ENCODE data around the gene SYTL3.

The SYTL3 gene

GRCh38 chr6:158758451-158758860, 108.6 kb downstream of the SYTL3 start:
- peaks cover 0 to 5% (median 0%) of the 10 kb centered on the region in 4 experiments for H3K36me3 ChIP-seq (ENCODE audit: control insufficient read depth in 4 of 4, insufficient read depth in 4 of 4, low read length in 3 of 4)
- no peaks in the 10 kb centered on the region for H3K4me1 ChIP-seq (ENCODE audit: control extremely low read depth in 1 of 4, control insufficient read depth in 4 of 4, insufficient read depth in 4 of 4, low read length in 3 of 4)
- ChIA-PET POLR2A (interaction anchor here (0.6 kb wide), 1 partner anchor 908 kb away, joined by 4 read pairs; no protein-coding TSS in a partner anchor), CTCF (interaction anchor here (1.4 to 2.1 kb wide), 2 partner anchors 13 to 55 kb away, joined by 5 read pairs; no protein-coding TSS in a partner anchor)
- DNase-seq, result no peak
- H3K27me3 ChIP-seq (replicated peaks in 2 of 5; ENCODE audit: control insufficient read depth in 4 of 5, insufficient read depth in 5 of 5, low read length in 4 of 5), result no peaks in the 10 kb centered on the region
- WGBS (ENCODE audit: insufficient coverage), result 94% methylated on average over 9 of the region's 9 CpGs
- no peaks in the 10 kb centered on the region for H3K9me3 ChIP-seq (ENCODE audit: control extremely low read depth in 1 of 5, control insufficient read depth in 4 of 5, insufficient read depth in 2 of 5, low read depth in 1 of 5, low read length in 4 of 5)
- H3K4me3 ChIP-seq (ENCODE audit: control insufficient read depth in 1 of 7, extremely low read depth in 1 of 7, insufficient read depth in 4 of 7, low read depth in 2 of 7, low read length in 6 of 7), result no peak overlapping the region
- no peak overlapping the region for H3K27ac ChIP-seq (ENCODE audit: insufficient read depth in 1 of 2, low read depth in 1 of 2, low read length in 2 of 2, poor library complexity in 1 of 2, severe bottlenecking in 2 of 2)

DNA sequence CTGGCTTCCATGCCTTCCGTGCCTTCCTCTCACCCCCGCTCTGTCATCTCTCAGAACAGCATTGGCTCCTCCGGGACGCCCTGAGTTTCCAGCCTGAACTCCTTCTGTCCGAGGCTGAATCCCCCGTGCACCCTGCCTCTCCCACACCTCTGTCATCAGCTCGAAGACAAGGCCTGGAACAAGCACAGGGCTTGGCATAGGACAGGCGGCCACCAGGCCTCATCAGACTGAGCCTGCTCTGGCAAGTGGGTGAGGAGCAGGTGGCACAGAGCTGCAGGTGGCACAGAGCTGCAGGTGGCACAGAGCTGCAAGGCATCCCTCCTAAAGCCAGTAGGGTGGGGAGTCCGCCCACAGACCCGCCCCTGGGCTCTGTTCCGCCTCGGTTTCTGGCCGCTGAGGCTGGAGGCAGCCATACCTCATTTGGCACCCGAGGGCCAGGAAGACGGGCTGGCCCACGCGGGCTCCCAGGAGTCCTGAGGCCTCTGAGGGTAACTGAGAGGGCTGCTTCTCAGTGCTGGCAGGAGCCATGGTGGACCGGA, 109.2 kb downstream of the SYTL3 start:
- Histone ChIP-seq H3K36me3 (ENCODE audit: control insufficient read depth in 4 of 4, insufficient read depth in 4 of 4, low read length in 3 of 4) (peaks cover 0 to 5% (median under 1%) of the 10 kb centered on the region in 4 experiments), H3K4me3 (ENCODE audit: control insufficient read depth in 1 of 7, extremely low read depth in 1 of 7, insufficient read depth in 4 of 7, low read depth in 2 of 7, low read length in 6 of 7) (no peak overlapping the region), H3K4me1 (ENCODE audit: control extremely low read depth in 1 of 4, control insufficient read depth in 4 of 4, insufficient read depth in 4 of 4, low read length in 3 of 4) (no peaks in the 10 kb centered on the region), H3K27ac (ENCODE audit: insufficient read depth in 1 of 2, low read depth in 1 of 2, low read length in 2 of 2, poor library complexity in 1 of 2, severe bottlenecking in 2 of 2) (no peak overlapping the region), H3K27me3 (replicated peaks in 2 of 5; ENCODE audit: control insufficient read depth in 4 of 5, insufficient read depth in 5 of 5, low read length in 4 of 5) (no peaks in the 10 kb centered on the region), H3K9me3 (ENCODE audit: control extremely low read depth in 1 of 5, control insufficient read depth in 4 of 5, insufficient read depth in 2 of 5, low read depth in 1 of 5, low read length in 4 of 5) (no peaks in the 10 kb centered on the region)
- no peak for DNase-seq
- 97% methylated on average over 17 of the region's 18 CpGs for WGBS (ENCODE audit: insufficient coverage)
- CTCF ChIA-PET, result interaction anchor here (1.4 kb wide), 1 partner anchor 12 kb away, joined by 5 read pairs; no protein-coding TSS in a partner anchor
- POLR2A ChIA-PET, result interaction anchor here (0.6 kb wide), 1 partner anchor 908 kb away, joined by 4 read pairs; no protein-coding TSS in a partner anchor

- CTCF ChIA-PET, result interaction anchor here (0.7 to 1.0 kb wide), 2 partner anchors 9 to 15 kb away, joined by 3 read pairs; no protein-coding TSS in a partner anchor
- DNase-seq, result no peak
- peaks cover 3 to 9% (median 6%) of the 10 kb centered on the region in 4 experiments for H3K36me3 ChIP-seq (ENCODE audit: control insufficient read depth in 4 of 4, insufficient read depth in 4 of 4, low read length in 3 of 4)
- H3K27ac ChIP-seq (ENCODE audit: insufficient read depth in 1 of 2, low read depth in 1 of 2, low read length in 2 of 2, poor library complexity in 1 of 2, severe bottlenecking in 2 of 2), result no peak overlapping the region
- no peak overlapping the region for H3K4me3 ChIP-seq (ENCODE audit: control insufficient read depth in 1 of 7, extremely low read depth in 1 of 7, insufficient read depth in 4 of 7, low read depth in 2 of 7, low read length in 6 of 7)
- H3K4me1 ChIP-seq (ENCODE audit: control extremely low read depth in 1 of 4, control insufficient read depth in 4 of 4, insufficient read depth in 4 of 4, low read length in 3 of 4), result no peaks in the 10 kb centered on the region
- H3K9me3 ChIP-seq (ENCODE audit: control extremely low read depth in 1 of 5, control insufficient read depth in 4 of 5, insufficient read depth in 2 of 5, low read depth in 1 of 5, low read length in 4 of 5), result no peaks in the 10 kb centered on the region
- H3K27me3 ChIP-seq (replicated peaks in 2 of 5; ENCODE audit: control insufficient read depth in 4 of 5, insufficient read depth in 5 of 5, low read length in 4 of 5), result no peaks in the 10 kb centered on the region
- WGBS (ENCODE audit: insufficient coverage), result 93% methylated on average over 6 of the region's 7 CpGs
- POLR2A ChIA-PET, result no interaction called here
Observed at GRCh38 chr6:158759966-158760617, 110.2 kb downstream of the SYTL3 start.

- 93% methylated on average over 13 of the region's 17 CpGs for WGBS (ENCODE audit: insufficient coverage)
- ChIA-PET POLR2A (no interaction called here), CTCF (interaction anchor here (0.7 to 1.0 kb wide), 2 partner anchors 8 to 16 kb away, joined by 3 read pairs; no protein-coding TSS in a partner anchor)
- no peaks in the 10 kb centered on the region for H3K9me3 ChIP-seq (ENCODE audit: control extremely low read depth in 1 of 5, control insufficient read depth in 4 of 5, insufficient read depth in 2 of 5, low read depth in 1 of 5, low read length in 4 of 5)
- no peak overlapping the region for H3K27ac ChIP-seq (ENCODE audit: insufficient read depth in 1 of 2, low read depth in 1 of 2, low read length in 2 of 2, poor library complexity in 1 of 2, severe bottlenecking in 2 of 2)
- no peak overlapping the region for H3K4me3 ChIP-seq (ENCODE audit: control insufficient read depth in 1 of 7, extremely low read depth in 1 of 7, insufficient read depth in 4 of 7, low read depth in 2 of 7, low read length in 6 of 7)
- no peak for DNase-seq
- no peaks in the 10 kb centered on the region for H3K4me1 ChIP-seq (ENCODE audit: control extremely low read depth in 1 of 4, control insufficient read depth in 4 of 4, insufficient read depth in 4 of 4, low read length in 3 of 4)
- peaks cover 5 to 16% (median 9%) of the 10 kb centered on the region in 4 experiments for H3K36me3 ChIP-seq (ENCODE audit: control insufficient read depth in 4 of 4, insufficient read depth in 4 of 4, low read length in 3 of 4)
- H3K27me3 ChIP-seq (replicated peaks in 2 of 5; ENCODE audit: control insufficient read depth in 4 of 5, insufficient read depth in 5 of 5, low read length in 4 of 5), result no peaks in the 10 kb centered on the region
Observed at GRCh38 chr6:158760618-158761250, 110.9 kb downstream of the SYTL3 start.

- CTCF ChIA-PET, result interaction anchor here (1.5 kb wide), 1 partner anchor 40 kb away, joined by 3 read pairs; no protein-coding TSS in a partner anchor
- Histone ChIP-seq H3K36me3 (ENCODE audit: control insufficient read depth in 4 of 4, insufficient read depth in 4 of 4, low read length in 3 of 4) (peaks cover 8 to 26% (median 16%) of the 10 kb centered on the region in 4 experiments), H3K4me3 (ENCODE audit: control insufficient read depth in 1 of 7, extremely low read depth in 1 of 7, insufficient read depth in 4 of 7, low read depth in 2 of 7, low read length in 6 of 7) (no peak overlapping the region), H3K4me1 (ENCODE audit: control extremely low read depth in 1 of 4, control insufficient read depth in 4 of 4, insufficient read depth in 4 of 4, low read length in 3 of 4) (no peaks in the 10 kb centered on the region), H3K27me3 (replicated peaks in 2 of 5; ENCODE audit: control insufficient read depth in 4 of 5, insufficient read depth in 5 of 5, low read length in 4 of 5) (no peaks in the 10 kb centered on the region), H3K27ac (ENCODE audit: insufficient read depth in 1 of 2, low read depth in 1 of 2, low read length in 2 of 2, poor library complexity in 1 of 2, severe bottlenecking in 2 of 2) (no peak overlapping the region), H3K9me3 (ENCODE audit: control extremely low read depth in 1 of 5, control insufficient read depth in 4 of 5, insufficient read depth in 2 of 5, low read depth in 1 of 5, low read length in 4 of 5) (no peaks in the 10 kb centered on the region)
- POLR2A ChIA-PET, result no interaction called here
- no peak for DNase-seq
- 100% methylated on average over 9 of the region's 10 CpGs for WGBS (ENCODE audit: insufficient coverage)
Observed at GRCh38 chr6:158761746-158762145, 111.9 kb downstream of the SYTL3 start.

- WGBS (ENCODE audit: insufficient coverage), result 94% methylated on average over 5 of the region's 12 CpGs
- no peak overlapping the region for H3K4me3 ChIP-seq (ENCODE audit: control insufficient read depth in 1 of 7, extremely low read depth in 1 of 7, insufficient read depth in 4 of 7, low read depth in 2 of 7, low read length in 6 of 7)
- DNase-seq, result peak in 1 of 3 donors; percentile 15
- peaks cover 10 to 37% (median 25%) of the 10 kb centered on the region in 4 experiments for H3K36me3 ChIP-seq (ENCODE audit: control insufficient read depth in 4 of 4, insufficient read depth in 4 of 4, low read length in 3 of 4)
- POLR2A ChIA-PET, result interaction anchor here (0.6 kb wide), 1 partner anchor 87 kb away, joined by 4 read pairs; no protein-coding TSS in a partner anchor
- no peaks in the 10 kb centered on the region for H3K4me1 ChIP-seq (ENCODE audit: control extremely low read depth in 1 of 4, control insufficient read depth in 4 of 4, insufficient read depth in 4 of 4, low read length in 3 of 4)
- no peaks in the 10 kb centered on the region for H3K27me3 ChIP-seq (replicated peaks in 2 of 5; ENCODE audit: control insufficient read depth in 4 of 5, insufficient read depth in 5 of 5, low read length in 4 of 5)
- H3K27ac ChIP-seq (ENCODE audit: insufficient read depth in 1 of 2, low read depth in 1 of 2, low read length in 2 of 2, poor library complexity in 1 of 2, severe bottlenecking in 2 of 2), result no peak overlapping the region
- no peaks in the 10 kb centered on the region for H3K9me3 ChIP-seq (ENCODE audit: control extremely low read depth in 1 of 5, control insufficient read depth in 4 of 5, insufficient read depth in 2 of 5, low read depth in 1 of 5, low read length in 4 of 5)
- CTCF ChIA-PET, result interaction anchor here (0.6 to 1.5 kb wide), 4 partner anchors 10 to 45 kb away, joined by 3 read pairs; no protein-coding TSS in a partner anchor
Observed at GRCh38 chr6:158762787-158763433, 113.1 kb downstream of the SYTL3 start.
